GM23338 (cell line): ENCODE measurements around the gene MFGE8. TPM values are rescaled to one million over a fixed set of nuclear protein-coding genes. Genes with fewer than 3 reads are reported as not detected.

Experiments
- ATAC-seq: fragments of 200-7000 bp; cut with Tn5 transposase; 3 replicates; pipeline ENCODE4 v1.9.1; 2020
- DNase-seq: peaks from one replicate; pipeline ENCODE4 v3.0.0-alpha.2; 2015; ENCODE audit warnings: low spot score
- H2AFZ ChIP-seq: fragments of 200-600 bp; sonication (generic); 2 replicates; pipeline ENCODE4 v1.8.0; 2016; ENCODE audit warnings: antibody characterized with exemption, mild to moderate bottlenecking, moderate library complexity
- H3F3A ChIP-seq: fragments of 200-600 bp; sonication (generic); replicated peaks from 2 replicates; pipeline ENCODE4 v1.8.0; 2017; ENCODE audit warnings: antibody characterized with exemption, mixed run types, low read depth
- H3K27ac ChIP-seq: fragments of 200-600 bp; sonication (generic); 2 replicates; pipeline ENCODE4 v1.6.1; 2016; ENCODE audit warnings: low read depth
- H3K27me3 ChIP-seq: fragments of 200-600 bp; sonication (generic); 2 replicates; pipeline ENCODE4 v1.8.0; 2016; ENCODE audit warnings: mild to moderate bottlenecking, mixed run types, moderate library complexity; ENCODE audit not compliant: insufficient read depth
- H3K36me3 ChIP-seq: fragments of 200-600 bp; sonication (generic); 2 replicates; pipeline ENCODE4 v1.8.0; 2016; ENCODE audit warnings: mild to moderate bottlenecking; ENCODE audit not compliant: insufficient read depth
- H3K4me1 ChIP-seq: fragments of 200-600 bp; sonication (generic); 2 replicates; pipeline ENCODE4 v1.8.0; 2016; ENCODE audit warnings: mild to moderate bottlenecking, moderate library complexity; ENCODE audit not compliant: insufficient read depth
- H3K4me2 ChIP-seq: fragments of 200-600 bp; sonication (generic); 2 replicates; pipeline ENCODE4 v1.7.1; 2017; ENCODE audit warnings: mixed run types
- H3K4me3 ChIP-seq: fragments of 200-600 bp; sonication (generic); 2 replicates; pipeline ENCODE4 v1.6.1; 2016; ENCODE audit warnings: mixed run types
- H3K79me2 ChIP-seq: fragments of 200-600 bp; sonication (generic); replicated peaks from 2 replicates; pipeline ENCODE4 v1.8.0; 2017; ENCODE audit warnings: mild to moderate bottlenecking; ENCODE audit not compliant: insufficient read depth
- H3K9me2 ChIP-seq: fragments of 200-600 bp; sonication (generic); 2 replicates; pipeline ENCODE4 v1.8.0; 2017; ENCODE audit not compliant: insufficient read depth
- H4K20me1 ChIP-seq: fragments of 200-600 bp; sonication (generic); replicated peaks from 2 replicates; pipeline ENCODE4 v1.8.0; 2017; ENCODE audit warnings: mild to moderate bottlenecking; ENCODE audit not compliant: insufficient read depth
- H3K27ac Mint-ChIP-seq: 2 replicates; pipeline ENCODE4 v1.8.0; 2020; ENCODE audit warnings: inconsistent platforms, mild to moderate bottlenecking, moderate library complexity, mixed read lengths
- H3K27me3 Mint-ChIP-seq: 3 replicates; pipeline ENCODE4 v1.8.0; 2022; ENCODE audit warnings: low read depth, mild to moderate bottlenecking, moderate library complexity, mixed read lengths, inconsistent platforms; ENCODE audit not compliant: insufficient read depth, poor library complexity
- H3K36me3 Mint-ChIP-seq: 3 replicates; pipeline ENCODE4 v1.8.0; 2021; ENCODE audit warnings: low read depth, mild to moderate bottlenecking, inconsistent platforms, moderate library complexity, mixed read lengths
- H3K4me1 Mint-ChIP-seq: 3 replicates; pipeline ENCODE4 v1.8.0; 2020; ENCODE audit warnings: mild to moderate bottlenecking, inconsistent platforms, mixed read lengths
- H3K4me3 Mint-ChIP-seq: 3 replicates; pipeline ENCODE4 v1.8.0; 2021; ENCODE audit warnings: moderate library complexity, mild to moderate bottlenecking, inconsistent platforms, mixed read lengths
- H3K9me3 Mint-ChIP-seq: 3 replicates; pipeline ENCODE4 v1.8.0; 2020; ENCODE audit warnings: moderate library complexity, mild to moderate bottlenecking, inconsistent platforms, mixed read lengths
- CREB1 ChIP-seq: fragments of 250-450 bp; sonication (Bioruptor Pico); IDR thresholded peaks from 2 replicates; pipeline ENCODE4 v1.5.0; 2020; ENCODE audit warnings: low read depth, mild to moderate bottlenecking, moderate library complexity
- EZH2 ChIP-seq: fragments of 200-600 bp; sonication (generic); IDR thresholded peaks from one replicate; pipeline ENCODE4 v1.8.0; 2017; ENCODE audit warnings: antibody characterized with exemption, mild to moderate bottlenecking, low read depth; ENCODE audit not compliant: unreplicated experiment
- EZH2phosphoT487 ChIP-seq: fragments of 200-600 bp; sonication (generic); IDR thresholded peaks from one replicate; pipeline ENCODE4 v1.8.1; 2018; ENCODE audit warnings: antibody characterized with exemption; ENCODE audit not compliant: unreplicated experiment
- JUNB ChIP-seq: IDR thresholded peaks from one replicate; pipeline ENCODE4 v1.6.1; 2016; ENCODE audit warnings: antibody characterized with exemption; ENCODE audit not compliant: unreplicated experiment
- NANOG ChIP-seq: IDR thresholded peaks from 2 replicates; pipeline ENCODE4 v1.6.1; 2016; ENCODE audit warnings: antibody characterized with exemption, borderline replicate concordance
- POLR2AphosphoS5 ChIP-seq: IDR thresholded peaks from 2 replicates; pipeline ENCODE4 v1.6.1; 2016; ENCODE audit warnings: antibody characterized with exemption, low read depth
- STAT1 ChIP-seq: IDR thresholded peaks from one replicate; pipeline ENCODE4 v1.6.1; 2016; ENCODE audit warnings: antibody characterized with exemption; ENCODE audit not compliant: unreplicated experiment
- ZNF114 ChIP-seq: fragments of 250-450 bp; sonication (Bioruptor Pico); IDR thresholded peaks from 2 replicates; pipeline ENCODE4 v1.5.0; 2020; ENCODE audit warnings: mild to moderate bottlenecking, moderate library complexity
- ZNF331 ChIP-seq: fragments of 250-450 bp; sonication (Bioruptor Pico); IDR thresholded peaks from 2 replicates; pipeline ENCODE4 v1.5.0; 2020; ENCODE audit warnings: low read depth, mild to moderate bottlenecking, moderate library complexity
- ZNF462 ChIP-seq: fragments of 250-450 bp; sonication (Bioruptor Pico); IDR thresholded peaks from 2 replicates; pipeline ENCODE4 v1.5.0; 2020; ENCODE audit warnings: mild to moderate bottlenecking, moderate library complexity
- polyA plus RNA-seq: library from polyadenylated mRNA; unstranded; fragments of >200 nt; fragmentation: Nextera tagmentation; extraction: Ambion mirVana; gene quantifications from 2 replicates; pipeline ENCODE4 v1.2.1, GENCODE V29; 2016
- total RNA-seq: library from RNA; depleted of rRNA; stranded (reverse); fragments of >200 nt; shearing (Covaris generic); gene quantifications from 2 replicates; pipeline ENCODE4 v1.2.3, GENCODE V29; 2014
- TF ChIP-seq, protein P1 (sequence below): IDR thresholded peaks from one replicate; pipeline ENCODE4 v1.6.1; 2018; ENCODE audit warnings: antibody characterized with exemption; ENCODE audit not compliant: unreplicated experiment
- TF ChIP-seq, protein P2 (sequence below): IDR thresholded peaks from 2 replicates; pipeline ENCODE4 v1.6.1; 2016; ENCODE audit warnings: antibody characterized with exemption
- TF ChIP-seq, protein P3 (sequence below), 2 experiments: fragments of 200-600 bp in 1 of 2; sonication (generic) in 1 of 2; conservative IDR thresholded peaks; 2 replicates each; pipeline versions ENCODE4 v1.5.1 to v1.6.1; 2016 to 2017; ENCODE audit warnings: antibody characterized with exemption in 2 of 2, low read depth in 2 of 2, mild to moderate bottlenecking in 2 of 2, moderate library complexity in 1 of 2

MFGE8 gene
- total and polyA plus RNA-seq, 2 experiments from 2014 or later = 279 to 671 TPM

DNA sequence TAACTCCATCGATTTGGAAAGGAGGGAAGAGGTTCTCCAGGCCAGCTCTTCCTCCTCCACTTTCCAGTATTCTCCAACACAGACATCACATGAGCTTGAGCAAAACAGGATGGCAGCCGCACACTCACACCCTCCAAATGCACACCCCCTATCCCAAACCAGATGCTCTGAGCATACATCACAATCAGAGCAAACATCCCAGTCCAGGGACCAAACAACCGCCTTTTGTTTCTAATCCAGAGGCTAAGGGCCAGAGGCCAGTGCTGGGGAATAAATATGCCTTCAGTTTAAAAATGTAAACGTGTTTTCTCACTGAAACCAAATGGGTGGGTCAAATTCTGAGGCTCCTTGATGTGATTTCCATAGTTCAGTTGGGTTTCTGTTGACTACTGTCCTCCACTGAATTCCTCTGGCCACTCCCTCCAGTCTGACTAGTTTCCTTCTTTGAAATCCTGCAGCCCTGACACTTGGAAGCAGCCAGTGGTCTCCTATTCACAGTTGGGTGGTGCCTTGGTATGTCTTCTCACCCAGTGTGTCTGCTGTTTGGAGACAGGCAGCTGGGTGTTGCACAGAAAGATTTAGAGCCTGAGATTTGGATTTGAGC is 19.2 kb upstream of the MFGE8 start:
- H3K27me3 Mint-ChIP-seq = no peaks in the 10 kb centered on the region
- no peak overlapping the region for H3K4me3 Mint-ChIP-seq
- DNase-seq = no peak
- Histone ChIP-seq H3K79me2 (no peaks in the 10 kb centered on the region), H3K4me1 (peaks cover 12% of the 10 kb centered on the region), H3K4me3 (no peak overlapping the region), H3K27me3 (no peaks in the 10 kb centered on the region), H2AFZ (no peak overlapping the region), H3K27ac (no peak overlapping the region), H3K36me3 (peaks cover 17% of the 10 kb centered on the region), H4K20me1 (no peaks in the 10 kb centered on the region), H3K9me2 (peaks cover 18% of the 10 kb centered on the region; the same call in 1 of the 2 replicates), H3F3A (no peaks in the 10 kb centered on the region), H3K4me2 (no peak overlapping the region)
- H3K4me1 Mint-ChIP-seq = peaks cover 9% of the 10 kb centered on the region
- no peak overlapping the region for H3K27ac Mint-ChIP-seq
- peaks cover 73% of the 10 kb centered on the region for H3K9me3 Mint-ChIP-seq
- TF ChIP-seq CREB1 = no peak
- TF ChIP-seq, protein P1, sequence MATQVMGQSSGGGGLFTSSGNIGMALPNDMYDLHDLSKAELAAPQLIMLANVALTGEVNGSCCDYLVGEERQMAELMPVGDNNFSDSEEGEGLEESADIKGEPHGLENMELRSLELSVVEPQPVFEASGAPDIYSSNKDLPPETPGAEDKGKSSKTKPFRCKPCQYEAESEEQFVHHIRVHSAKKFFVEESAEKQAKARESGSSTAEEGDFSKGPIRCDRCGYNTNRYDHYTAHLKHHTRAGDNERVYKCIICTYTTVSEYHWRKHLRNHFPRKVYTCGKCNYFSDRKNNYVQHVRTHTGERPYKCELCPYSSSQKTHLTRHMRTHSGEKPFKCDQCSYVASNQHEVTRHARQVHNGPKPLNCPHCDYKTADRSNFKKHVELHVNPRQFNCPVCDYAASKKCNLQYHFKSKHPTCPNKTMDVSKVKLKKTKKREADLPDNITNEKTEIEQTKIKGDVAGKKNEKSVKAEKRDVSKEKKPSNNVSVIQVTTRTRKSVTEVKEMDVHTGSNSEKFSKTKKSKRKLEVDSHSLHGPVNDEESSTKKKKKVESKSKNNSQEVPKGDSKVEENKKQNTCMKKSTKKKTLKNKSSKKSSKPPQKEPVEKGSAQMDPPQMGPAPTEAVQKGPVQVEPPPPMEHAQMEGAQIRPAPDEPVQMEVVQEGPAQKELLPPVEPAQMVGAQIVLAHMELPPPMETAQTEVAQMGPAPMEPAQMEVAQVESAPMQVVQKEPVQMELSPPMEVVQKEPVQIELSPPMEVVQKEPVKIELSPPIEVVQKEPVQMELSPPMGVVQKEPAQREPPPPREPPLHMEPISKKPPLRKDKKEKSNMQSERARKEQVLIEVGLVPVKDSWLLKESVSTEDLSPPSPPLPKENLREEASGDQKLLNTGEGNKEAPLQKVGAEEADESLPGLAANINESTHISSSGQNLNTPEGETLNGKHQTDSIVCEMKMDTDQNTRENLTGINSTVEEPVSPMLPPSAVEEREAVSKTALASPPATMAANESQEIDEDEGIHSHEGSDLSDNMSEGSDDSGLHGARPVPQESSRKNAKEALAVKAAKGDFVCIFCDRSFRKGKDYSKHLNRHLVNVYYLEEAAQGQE = no peak
- TF ChIP-seq, protein P2, sequence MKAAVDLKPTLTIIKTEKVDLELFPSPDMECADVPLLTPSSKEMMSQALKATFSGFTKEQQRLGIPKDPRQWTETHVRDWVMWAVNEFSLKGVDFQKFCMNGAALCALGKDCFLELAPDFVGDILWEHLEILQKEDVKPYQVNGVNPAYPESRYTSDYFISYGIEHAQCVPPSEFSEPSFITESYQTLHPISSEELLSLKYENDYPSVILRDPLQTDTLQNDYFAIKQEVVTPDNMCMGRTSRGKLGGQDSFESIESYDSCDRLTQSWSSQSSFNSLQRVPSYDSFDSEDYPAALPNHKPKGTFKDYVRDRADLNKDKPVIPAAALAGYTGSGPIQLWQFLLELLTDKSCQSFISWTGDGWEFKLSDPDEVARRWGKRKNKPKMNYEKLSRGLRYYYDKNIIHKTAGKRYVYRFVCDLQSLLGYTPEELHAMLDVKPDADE = no peak
- TF ChIP-seq STAT1 = no peak
- no peak for TF ChIP-seq NANOG
- TF ChIP-seq JUNB = no peak
- TF ChIP-seq ZNF114 (CRISPR knock-in tag) = no peak
- no peak for TF ChIP-seq POLR2AphosphoS5
- TF ChIP-seq ZNF331 (CRISPR knock-in tag) = no peak
- no peak for TF ChIP-seq EZH2phosphoT487
- no peak for TF ChIP-seq EZH2
- no peak for TF ChIP-seq ZNF462 (CRISPR knock-in tag)
- TF ChIP-seq, protein P3, sequence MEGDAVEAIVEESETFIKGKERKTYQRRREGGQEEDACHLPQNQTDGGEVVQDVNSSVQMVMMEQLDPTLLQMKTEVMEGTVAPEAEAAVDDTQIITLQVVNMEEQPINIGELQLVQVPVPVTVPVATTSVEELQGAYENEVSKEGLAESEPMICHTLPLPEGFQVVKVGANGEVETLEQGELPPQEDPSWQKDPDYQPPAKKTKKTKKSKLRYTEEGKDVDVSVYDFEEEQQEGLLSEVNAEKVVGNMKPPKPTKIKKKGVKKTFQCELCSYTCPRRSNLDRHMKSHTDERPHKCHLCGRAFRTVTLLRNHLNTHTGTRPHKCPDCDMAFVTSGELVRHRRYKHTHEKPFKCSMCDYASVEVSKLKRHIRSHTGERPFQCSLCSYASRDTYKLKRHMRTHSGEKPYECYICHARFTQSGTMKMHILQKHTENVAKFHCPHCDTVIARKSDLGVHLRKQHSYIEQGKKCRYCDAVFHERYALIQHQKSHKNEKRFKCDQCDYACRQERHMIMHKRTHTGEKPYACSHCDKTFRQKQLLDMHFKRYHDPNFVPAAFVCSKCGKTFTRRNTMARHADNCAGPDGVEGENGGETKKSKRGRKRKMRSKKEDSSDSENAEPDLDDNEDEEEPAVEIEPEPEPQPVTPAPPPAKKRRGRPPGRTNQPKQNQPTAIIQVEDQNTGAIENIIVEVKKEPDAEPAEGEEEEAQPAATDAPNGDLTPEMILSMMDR (conservative IDR thresholded peaks at IDR 0.05; ENCODE audit: low read depth in 2 of 2) = no peak
- H3K36me3 Mint-ChIP-seq = peaks cover 62% of the 10 kb centered on the region
- ATAC-seq = no peak
